ENCODE measurements around the gene SYNGR2.
"Not testable (repeated sequence)": the region's sequence is repeated elsewhere in the genome, so short reads cannot be mapped to it uniquely, and the experiment has no call there.

The SYNGR2 gene

GRCh38 chr17:78130090-78130436 lies 38.3 kb upstream of the SYNGR2 start:
- no peak for DNase-seq (ENCODE audit: low spot score)

GRCh38 chr17:78130437-78131101 lies 37.8 kb upstream of the SYNGR2 start, which contains the start of gene TMC8:
Gene TMC8 (plus strand): TSS chr17:78130771. CDS start chr17:78131589, 818 bp downstream.
- DNase-seq (ENCODE audit: low spot score) = no peak

- no peak for DNase-seq (ENCODE audit: low spot score)
Measured at GRCh38 chr17:78131172-78132083, 37.0 kb upstream of the SYNGR2 start.

- DNase-seq (ENCODE audit: low spot score) = no peak
Measured at GRCh38 chr17:78132084-78132676, 36.2 kb upstream of the SYNGR2 start.

- DNase-seq (ENCODE audit: low spot score) = no peak
Measured at GRCh38 chr17:78132767-78133178, 35.6 kb upstream of the SYNGR2 start.

GRCh38 chr17:78133179-78133951 lies 35.0 kb upstream of the SYNGR2 start:
- DNase-seq (ENCODE audit: low spot score) = no peak

- peak; percentile 82 for DNase-seq (ENCODE audit: low spot score)
Measured at GRCh38 chr17:78133971-78134898, 34.1 kb upstream of the SYNGR2 start.

- no peak for DNase-seq (ENCODE audit: low spot score)
Measured at GRCh38 chr17:78134899-78135385, 33.4 kb upstream of the SYNGR2 start.

GRCh38 chr17:78135858-78136500 lies 32.4 kb upstream of the SYNGR2 start:
- no peak for DNase-seq (ENCODE audit: low spot score)

- DNase-seq (ENCODE audit: low spot score) = peak; percentile 61
Measured at GRCh38 chr17:78137392-78138203, 30.8 kb upstream of the SYNGR2 start.

GRCh38 chr17:78138204-78139060 lies 29.9 kb upstream of the SYNGR2 start:
- peak; percentile 56 for DNase-seq (ENCODE audit: low spot score)

- DNase-seq (ENCODE audit: low spot score) = not testable (repeated sequence)
Measured at GRCh38 chr17:78139861-78140168, 28.6 kb upstream of the SYNGR2 start.

- DNase-seq (ENCODE audit: low spot score) = peak; percentile 100
Measured at GRCh38 chr17:78140169-78141051, 28.0 kb upstream of the SYNGR2 start.

- peak; percentile 54 for DNase-seq (ENCODE audit: low spot score)
Measured at GRCh38 chr17:78141437-78142118, 26.8 kb upstream of the SYNGR2 start.

GRCh38 chr17:78142119-78142861 lies 26.1 kb upstream of the SYNGR2 start:
- DNase-seq (ENCODE audit: low spot score) = peak; percentile 51

All from ecto neural progenitor cell (in vitro differentiated cells).